ENCODE data around the gene DPP7.

DPP7 gene

DNA sequence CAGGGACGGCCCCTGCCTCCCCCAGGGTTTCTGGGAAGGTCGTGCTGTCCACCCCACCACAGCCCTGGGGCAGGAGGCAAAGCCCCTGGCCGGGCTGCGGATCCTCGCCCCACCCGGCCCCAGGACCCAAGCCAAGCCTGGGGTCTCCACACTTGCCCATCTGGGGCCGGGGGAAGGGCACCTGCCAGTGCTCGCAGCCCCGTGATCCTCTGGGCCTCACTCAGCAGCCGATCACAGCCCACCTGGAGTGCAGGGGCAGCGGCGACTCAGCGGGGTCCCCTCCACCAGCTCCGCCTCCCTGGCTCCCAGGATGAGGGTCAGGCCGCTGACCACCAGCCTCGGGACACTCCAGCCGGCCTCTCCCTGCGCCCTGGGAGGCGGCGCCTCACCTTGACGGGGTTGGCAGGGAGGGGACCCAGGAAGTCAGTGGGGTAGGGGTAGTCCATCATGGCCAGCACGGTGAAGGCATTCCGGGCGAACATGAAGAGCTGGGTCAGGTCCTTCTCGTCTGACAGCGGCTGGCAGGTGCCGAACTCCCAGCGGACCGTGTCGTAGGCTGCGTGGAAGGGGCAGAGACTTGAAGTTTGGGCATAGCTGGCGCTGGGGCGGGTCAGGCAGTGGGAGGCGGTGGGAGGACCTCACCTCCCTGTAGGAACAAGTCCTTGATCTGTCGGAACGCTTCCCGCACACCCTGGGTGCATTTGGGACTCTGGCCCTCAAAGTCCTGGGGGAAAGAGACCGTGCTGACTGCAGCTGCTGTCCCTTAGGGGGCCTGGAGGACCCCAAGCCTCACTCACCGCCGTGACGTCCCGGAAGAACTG is 1.8 kb downstream of the DPP7 start:
- no peak overlapping the region for H3K4me3 ChIP-seq (ENCODE audit: low read depth, low read length)
- POLR2A ChIA-PET, result interaction anchor here (1.1 to 1.4 kb wide), 2 partner anchors 23 to 128 kb away, joined by 4 to 6 read pairs; partner anchors contain the start of gene TUBB4B
- no peaks in the 10 kb centered on the region for H3K4me1 ChIP-seq (ENCODE audit: control insufficient read depth, insufficient read depth, low read length)
- H3K9me3 ChIP-seq (ENCODE audit: control insufficient read depth, insufficient read depth, low read depth, low read length), result no peaks in the 10 kb centered on the region
- peaks cover 0 to 23% of the 10 kb centered on the region in 2 experiments; a peak in 1 of 3 replicates for H3K36me3 ChIP-seq (ENCODE audit: control insufficient read depth in 2 of 2, insufficient read depth in 1 of 2, low read length in 2 of 2)
- TF ChIP-seq ZNF391 (tag by site-specific recombination; IDR thresholded peaks at IDR 0.05; ENCODE audit: borderline replicate concordance, low read depth), result no peak
- TF ChIP-seq ZNF19 (tag by site-specific recombination; IDR thresholded peaks at IDR 0.05; ENCODE audit: low read depth), result no peak
- no peak for TF ChIP-seq ZNF354C (tag by site-specific recombination; IDR thresholded peaks at IDR 0.05; ENCODE audit: borderline replicate concordance, low read depth)
- 0 out of 2 replicates have a peak, but pooled peaks have one; percentile 19 for TF ChIP-seq ZFHX2 (tag by site-specific recombination; conservative IDR thresholded peaks at IDR 0.05)
- TF ChIP-seq PRDM4 (tag by site-specific recombination; IDR thresholded peaks at IDR 0.05), result no peak
- peak; percentile 51; the same call in 1 of the 2 replicates for TF ChIP-seq ZNF600 (tag by site-specific recombination; IDR thresholded peaks at IDR 0.05)
- TF ChIP-seq ZNF776 (tag by site-specific recombination; IDR thresholded peaks at IDR 0.05; ENCODE audit: borderline replicate concordance), result no peak
- no peak for TF ChIP-seq ZBTB21 (tag by site-specific recombination; IDR thresholded peaks at IDR 0.05)
- TF ChIP-seq KLF8 (tag by site-specific recombination; IDR thresholded peaks at IDR 0.05), result peak; percentile 31; the same call in 1 of the 2 replicates
- TF ChIP-seq, protein P1, sequence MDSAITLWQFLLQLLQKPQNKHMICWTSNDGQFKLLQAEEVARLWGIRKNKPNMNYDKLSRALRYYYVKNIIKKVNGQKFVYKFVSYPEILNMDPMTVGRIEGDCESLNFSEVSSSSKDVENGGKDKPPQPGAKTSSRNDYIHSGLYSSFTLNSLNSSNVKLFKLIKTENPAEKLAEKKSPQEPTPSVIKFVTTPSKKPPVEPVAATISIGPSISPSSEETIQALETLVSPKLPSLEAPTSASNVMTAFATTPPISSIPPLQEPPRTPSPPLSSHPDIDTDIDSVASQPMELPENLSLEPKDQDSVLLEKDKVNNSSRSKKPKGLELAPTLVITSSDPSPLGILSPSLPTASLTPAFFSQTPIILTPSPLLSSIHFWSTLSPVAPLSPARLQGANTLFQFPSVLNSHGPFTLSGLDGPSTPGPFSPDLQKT (IDR thresholded peaks at IDR 0.05; ENCODE audit: borderline replicate concordance, low read depth, low read length), result no peak
- CTCF ChIA-PET, result interaction anchor here (1.2 to 1.9 kb wide), 2 partner anchors 45 to 84 kb away, joined by 4 read pairs; no protein-coding TSS in a partner anchor
- H3K27ac ChIP-seq (ENCODE audit: extremely low read depth, low read depth, low read length), result no peak overlapping the region

DNA sequence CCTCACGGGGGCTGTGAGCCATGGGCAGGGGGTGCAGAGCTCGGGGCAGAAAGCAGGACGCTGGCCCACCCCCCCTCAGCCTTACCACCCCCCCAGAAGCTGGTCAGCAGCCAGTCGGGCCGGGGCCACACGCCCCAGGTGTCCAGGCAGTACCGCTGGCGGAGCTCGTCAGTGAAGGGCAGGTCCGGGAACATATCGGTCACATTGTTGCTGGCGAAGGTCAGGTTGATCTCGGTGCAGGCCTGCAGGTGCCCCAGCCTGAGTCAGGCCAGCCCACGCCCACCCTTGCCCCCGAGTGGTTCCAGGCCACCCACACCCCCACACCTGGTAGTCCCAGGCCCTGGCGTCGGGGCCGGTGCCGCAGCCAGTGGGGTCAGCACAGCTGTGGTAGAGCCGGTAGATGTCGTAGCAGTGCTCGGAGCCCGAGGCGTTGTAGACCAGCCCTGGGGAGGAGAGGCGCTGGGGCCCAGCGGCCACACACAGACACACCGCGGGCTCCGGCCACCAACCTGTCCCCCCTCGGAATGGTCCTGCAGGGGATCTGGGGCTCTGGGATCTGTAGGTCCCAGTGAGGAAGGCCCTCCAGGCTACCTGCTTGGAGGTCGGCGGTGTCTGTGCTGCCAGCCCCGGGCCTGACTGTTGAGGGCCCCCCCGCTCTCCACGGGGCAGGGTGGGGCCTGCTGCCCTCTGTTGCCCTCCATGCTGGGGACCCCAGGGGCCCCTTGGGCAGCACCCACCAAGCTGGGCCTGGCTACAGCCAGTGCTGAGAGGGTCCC is 2.6 kb downstream of the DPP7 start:
- H3K9me3 ChIP-seq (ENCODE audit: control insufficient read depth, insufficient read depth, low read depth, low read length), result no peaks in the 10 kb centered on the region
- H3K4me1 ChIP-seq (ENCODE audit: control insufficient read depth, insufficient read depth, low read length), result no peaks in the 10 kb centered on the region
- no peak overlapping the region for H3K27ac ChIP-seq (ENCODE audit: extremely low read depth, low read depth, low read length)
- TF ChIP-seq ZNF37A (tag by site-specific recombination; IDR thresholded peaks at IDR 0.05) (no peak), ZNF404 (tag by site-specific recombination; IDR thresholded peaks at IDR 0.05) (no peak), ZNF184 (tag by site-specific recombination; IDR thresholded peaks at IDR 0.05) (no peak), ZNF549 (tag by site-specific recombination; IDR thresholded peaks at IDR 0.05) (no peak), ZNF416 (tag by site-specific recombination; IDR thresholded peaks at IDR 0.05) (no peak), SP3 (tag by site-specific recombination; IDR thresholded peaks at IDR 0.05) (no peak)
- TF ChIP-seq, protein P2, sequence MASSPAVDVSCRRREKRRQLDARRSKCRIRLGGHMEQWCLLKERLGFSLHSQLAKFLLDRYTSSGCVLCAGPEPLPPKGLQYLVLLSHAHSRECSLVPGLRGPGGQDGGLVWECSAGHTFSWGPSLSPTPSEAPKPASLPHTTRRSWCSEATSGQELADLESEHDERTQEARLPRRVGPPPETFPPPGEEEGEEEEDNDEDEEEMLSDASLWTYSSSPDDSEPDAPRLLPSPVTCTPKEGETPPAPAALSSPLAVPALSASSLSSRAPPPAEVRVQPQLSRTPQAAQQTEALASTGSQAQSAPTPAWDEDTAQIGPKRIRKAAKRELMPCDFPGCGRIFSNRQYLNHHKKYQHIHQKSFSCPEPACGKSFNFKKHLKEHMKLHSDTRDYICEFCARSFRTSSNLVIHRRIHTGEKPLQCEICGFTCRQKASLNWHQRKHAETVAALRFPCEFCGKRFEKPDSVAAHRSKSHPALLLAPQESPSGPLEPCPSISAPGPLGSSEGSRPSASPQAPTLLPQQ (tag by site-specific recombination; IDR thresholded peaks at IDR 0.05), result no peak
- TF ChIP-seq, protein P3, sequence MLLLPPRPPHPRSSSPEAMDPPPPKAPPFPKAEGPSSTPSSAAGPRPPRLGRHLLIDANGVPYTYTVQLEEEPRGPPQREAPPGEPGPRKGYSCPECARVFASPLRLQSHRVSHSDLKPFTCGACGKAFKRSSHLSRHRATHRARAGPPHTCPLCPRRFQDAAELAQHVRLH (tag by site-specific recombination; IDR thresholded peaks at IDR 0.05), result no peak
- no peak overlapping the region for H3K4me3 ChIP-seq (ENCODE audit: low read depth, low read length)
- ChIA-PET POLR2A (no interaction called here), CTCF (interaction anchor here (1.2 to 1.9 kb wide), 2 partner anchors 44 to 83 kb away, joined by 4 read pairs; no protein-coding TSS in a partner anchor)
- peaks cover 0 to 31% of the 10 kb centered on the region in 2 experiments; a peak in 1 of 3 replicates for H3K36me3 ChIP-seq (ENCODE audit: control insufficient read depth in 2 of 2, insufficient read depth in 1 of 2, low read length in 2 of 2)
